Measurements from ENCODE around the gene USP13. TPM values are rescaled to one million over a fixed set of nuclear protein-coding genes. Genes with fewer than 3 reads are reported as not detected.

USP13 gene
- total and polyA plus RNA-seq, 2 of the 13 experiments (the other 11 are each of a cell fraction or from before 2014, with no cell fraction given), result 15.9 to 36.7 TPM

DNA sequence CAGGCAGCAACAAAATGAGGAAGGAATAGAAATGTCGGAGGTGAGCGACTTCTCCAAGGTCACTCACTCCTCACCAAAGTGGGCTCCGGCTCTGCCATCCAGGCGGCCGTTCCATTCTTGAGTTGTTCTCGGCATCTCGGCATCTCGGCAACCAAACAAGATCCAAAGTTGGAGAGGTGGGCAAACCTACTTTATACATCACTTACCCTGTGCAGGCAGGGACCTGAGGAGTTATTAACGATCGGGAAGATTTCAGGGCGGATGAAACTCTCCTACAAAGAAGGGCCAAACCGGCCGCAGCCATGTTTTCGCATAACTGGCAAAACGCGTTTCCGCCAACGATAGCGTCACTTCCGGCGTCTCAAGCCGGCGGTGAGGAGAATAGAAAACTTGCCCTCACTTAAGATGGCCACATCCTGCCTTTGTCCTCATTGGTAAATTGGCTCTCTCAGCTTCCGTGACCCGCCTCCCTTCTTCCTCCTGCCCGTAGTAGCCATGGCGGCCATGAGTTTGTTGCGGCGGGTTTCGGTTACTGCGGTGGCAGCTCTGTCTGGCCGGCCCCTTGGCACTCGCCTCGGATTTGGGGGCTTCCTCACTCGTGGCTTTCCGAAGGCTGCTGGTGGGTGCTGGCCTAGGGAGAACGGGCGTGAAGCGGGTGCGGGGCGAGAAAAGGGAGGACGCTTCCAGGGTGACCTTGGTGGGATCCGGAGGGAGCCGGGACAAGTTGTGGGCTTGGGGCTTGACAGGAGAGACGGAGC lies 48.3 kb upstream of the USP13 start, which contains the start of the genes MRPL47 and NDUFB5 (continued):
- TF ChIP-seq, protein P1, sequence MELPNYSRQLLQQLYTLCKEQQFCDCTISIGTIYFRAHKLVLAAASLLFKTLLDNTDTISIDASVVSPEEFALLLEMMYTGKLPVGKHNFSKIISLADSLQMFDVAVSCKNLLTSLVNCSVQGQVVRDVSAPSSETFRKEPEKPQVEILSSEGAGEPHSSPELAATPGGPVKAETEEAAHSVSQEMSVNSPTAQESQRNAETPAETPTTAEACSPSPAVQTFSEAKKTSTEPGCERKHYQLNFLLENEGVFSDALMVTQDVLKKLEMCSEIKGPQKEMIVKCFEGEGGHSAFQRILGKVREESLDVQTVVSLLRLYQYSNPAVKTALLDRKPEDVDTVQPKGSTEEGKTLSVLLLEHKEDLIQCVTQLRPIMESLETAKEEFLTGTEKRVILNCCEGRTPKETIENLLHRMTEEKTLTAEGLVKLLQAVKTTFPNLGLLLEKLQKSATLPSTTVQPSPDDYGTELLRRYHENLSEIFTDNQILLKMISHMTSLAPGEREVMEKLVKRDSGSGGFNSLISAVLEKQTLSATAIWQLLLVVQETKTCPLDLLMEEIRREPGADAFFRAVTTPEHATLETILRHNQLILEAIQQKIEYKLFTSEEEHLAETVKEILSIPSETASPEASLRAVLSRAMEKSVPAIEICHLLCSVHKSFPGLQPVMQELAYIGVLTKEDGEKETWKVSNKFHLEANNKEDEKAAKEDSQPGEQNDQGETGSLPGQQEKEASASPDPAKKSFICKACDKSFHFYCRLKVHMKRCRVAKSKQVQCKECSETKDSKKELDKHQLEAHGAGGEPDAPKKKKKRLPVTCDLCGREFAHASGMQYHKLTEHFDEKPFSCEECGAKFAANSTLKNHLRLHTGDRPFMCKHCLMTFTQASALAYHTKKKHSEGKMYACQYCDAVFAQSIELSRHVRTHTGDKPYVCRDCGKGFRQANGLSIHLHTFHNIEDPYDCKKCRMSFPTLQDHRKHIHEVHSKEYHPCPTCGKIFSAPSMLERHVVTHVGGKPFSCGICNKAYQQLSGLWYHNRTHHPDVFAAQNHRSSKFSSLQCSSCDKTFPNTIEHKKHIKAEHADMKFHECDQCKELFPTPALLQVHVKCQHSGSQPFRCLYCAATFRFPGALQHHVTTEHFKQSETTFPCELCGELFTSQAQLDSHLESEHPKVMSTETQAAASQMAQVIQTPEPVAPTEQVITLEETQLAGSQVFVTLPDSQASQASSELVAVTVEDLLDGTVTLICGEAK (IDR thresholded peaks at IDR 0.05), result peak; percentile 75
- TF ChIP-seq, protein P1 (CRISPR knock-in tag; IDR thresholded peaks at IDR 0.05), result no peak
- TF ChIP-seq DBP (CRISPR knock-in tag; IDR thresholded peaks at IDR 0.05; ENCODE audit: not compliant biosample characterization) (no peak), ZFP41 (CRISPR knock-in tag; IDR thresholded peaks at IDR 0.05; ENCODE audit: borderline replicate concordance) (no peak), YEATS2 (CRISPR knock-in tag; IDR thresholded peaks at IDR 0.05; ENCODE audit: borderline replicate concordance) (peak; percentile 88; the same call in 1 of the 2 replicates), ZNF644 (CRISPR knock-in tag; IDR thresholded peaks at IDR 0.05; ENCODE audit: low read depth) (0 out of 2 replicates have a peak, but pooled peaks have one; percentile 43), THAP9 (CRISPR knock-in tag; IDR thresholded peaks at IDR 0.05; ENCODE audit: borderline replicate concordance) (peak; percentile 88), CBX2 (IDR thresholded peaks at IDR 0.05; ENCODE audit: low read depth, low read length) (no peak), CBX2 (CRISPR knock-in tag; IDR thresholded peaks at IDR 0.05; ENCODE audit: low read depth) (no peak)
- TF ChIP-seq, protein P2, sequence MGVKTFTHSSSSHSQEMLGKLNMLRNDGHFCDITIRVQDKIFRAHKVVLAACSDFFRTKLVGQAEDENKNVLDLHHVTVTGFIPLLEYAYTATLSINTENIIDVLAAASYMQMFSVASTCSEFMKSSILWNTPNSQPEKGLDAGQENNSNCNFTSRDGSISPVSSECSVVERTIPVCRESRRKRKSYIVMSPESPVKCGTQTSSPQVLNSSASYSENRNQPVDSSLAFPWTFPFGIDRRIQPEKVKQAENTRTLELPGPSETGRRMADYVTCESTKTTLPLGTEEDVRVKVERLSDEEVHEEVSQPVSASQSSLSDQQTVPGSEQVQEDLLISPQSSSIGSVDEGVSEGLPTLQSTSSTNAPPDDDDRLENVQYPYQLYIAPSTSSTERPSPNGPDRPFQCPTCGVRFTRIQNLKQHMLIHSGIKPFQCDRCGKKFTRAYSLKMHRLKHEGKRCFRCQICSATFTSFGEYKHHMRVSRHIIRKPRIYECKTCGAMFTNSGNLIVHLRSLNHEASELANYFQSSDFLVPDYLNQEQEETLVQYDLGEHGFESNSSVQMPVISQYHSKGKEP (CRISPR knock-in tag; IDR thresholded peaks at IDR 0.05), result no peak
- TF ChIP-seq, protein P3, sequence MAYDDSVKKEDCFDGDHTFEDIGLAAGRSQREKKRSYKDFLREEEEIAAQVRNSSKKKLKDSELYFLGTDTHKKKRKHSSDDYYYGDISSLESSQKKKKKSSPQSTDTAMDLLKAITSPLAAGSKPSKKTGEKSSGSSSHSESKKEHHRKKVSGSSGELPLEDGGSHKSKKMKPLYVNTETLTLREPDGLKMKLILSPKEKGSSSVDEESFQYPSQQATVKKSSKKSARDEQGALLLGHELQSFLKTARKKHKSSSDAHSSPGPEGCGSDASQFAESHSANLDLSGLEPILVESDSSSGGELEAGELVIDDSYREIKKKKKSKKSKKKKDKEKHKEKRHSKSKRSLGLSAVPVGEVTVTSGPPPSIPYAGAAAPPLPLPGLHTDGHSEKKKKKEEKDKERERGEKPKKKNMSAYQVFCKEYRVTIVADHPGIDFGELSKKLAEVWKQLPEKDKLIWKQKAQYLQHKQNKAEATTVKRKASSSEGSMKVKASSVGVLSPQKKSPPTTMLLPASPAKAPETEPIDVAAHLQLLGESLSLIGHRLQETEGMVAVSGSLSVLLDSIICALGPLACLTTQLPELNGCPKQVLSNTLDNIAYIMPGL (CRISPR knock-in tag; IDR thresholded peaks at IDR 0.05; ENCODE audit: borderline replicate concordance in 1 of 2, low read depth in 1 of 2), result peak in 1 of 2 experiments; percentile 84; a peak in 2 of 4 replicates

Measured in HepG2 (cell line).